Measurements from ENCODE around the gene ERRFI1.

- TF ChIP-seq POLR2A (IDR thresholded peaks at IDR 0.05) (no peak), CTCF (IDR thresholded peaks at IDR 0.05) (no peak)
Measured at GRCh38 chr1:7970246-7970645, 55.9 kb downstream of the ERRFI1 start.
